A549 (cell line): ENCODE measurements around the gene FER.
"Not testable (repeated sequence)": the region's sequence is repeated elsewhere in the genome, so short reads cannot be mapped to it uniquely, and the experiment has no call there.

Source experiments
- CEBPB ChIP-seq, 2 experiments: fragments of >200 bp in 1 of 2; sonication (Bioruptor Twin) in 1 of 2; formaldehyde crosslinking in 1 of 2; IDR thresholded peaks; 2 replicates each; pipeline ENCODE4 v1.6.1; 2012 to 2016
- CHD4 ChIP-seq: fragments of 200-600 bp; sonication (generic); IDR thresholded peaks from 2 replicates; pipeline ENCODE4 v1.6.1; 2016; ENCODE audit warnings: antibody characterized with exemption, mild to moderate bottlenecking, borderline replicate concordance
- EP300 ChIP-seq, 2 experiments: fragments of >200 bp; sonication (Bioruptor Twin); formaldehyde crosslinking; IDR thresholded peaks; 2 replicates in 1 of 2; 3 replicates in 1 of 2; pipeline ENCODE4 v1.6.1; 2016 to 2017
- ESRRA ChIP-seq: fragments of 150-350 bp; IDR thresholded peaks from 2 replicates; pipeline ENCODE4 v1.6.1; 2014; ENCODE audit warnings: mild to moderate bottlenecking, low read length, borderline replicate concordance
- HOXA7 ChIP-seq: fragments of 250-450 bp; sonication (Bioruptor Pico); IDR thresholded peaks from 2 replicates; pipeline ENCODE4 v1.5.0; 2020; ENCODE audit warnings: mild to moderate bottlenecking, moderate library complexity
- KDM5A ChIP-seq: fragments of 200-600 bp; sonication (generic); IDR thresholded peaks from 2 replicates; pipeline ENCODE4 v1.6.1; 2016; ENCODE audit warnings: antibody characterized with exemption, mild to moderate bottlenecking
- MAZ ChIP-seq: fragments of 150-350 bp; IDR thresholded peaks from 2 replicates; pipeline ENCODE4 v1.6.1; 2014; ENCODE audit warnings: antibody characterized with exemption, low read depth, low read length, borderline replicate concordance
- MYC ChIP-seq: IDR thresholded peaks from 2 replicates; pipeline ENCODE4 v1.6.1; 2012; ENCODE audit warnings: mild to moderate bottlenecking, inconsistent platforms, low read length, improper control_type of control experiment, borderline replicate concordance
- POLR2A ChIP-seq: IDR thresholded peaks from 2 replicates; pipeline ENCODE4 v1.6.1; 2012; ENCODE audit warnings: mild to moderate bottlenecking, low read length
- RNF2 ChIP-seq: fragments of 200-600 bp; sonication (generic); IDR thresholded peaks from 2 replicates; pipeline ENCODE4 v1.6.1; 2016; ENCODE audit warnings: low read depth, mild to moderate bottlenecking, antibody characterized with exemption, moderate library complexity, borderline replicate concordance
- TF ChIP-seq, protein P1 (sequence below): fragments of >200 bp; sonication (Bioruptor Twin); formaldehyde crosslinking; IDR thresholded peaks from 3 replicates; pipeline ENCODE4 v1.5.1; 2016

DNA sequence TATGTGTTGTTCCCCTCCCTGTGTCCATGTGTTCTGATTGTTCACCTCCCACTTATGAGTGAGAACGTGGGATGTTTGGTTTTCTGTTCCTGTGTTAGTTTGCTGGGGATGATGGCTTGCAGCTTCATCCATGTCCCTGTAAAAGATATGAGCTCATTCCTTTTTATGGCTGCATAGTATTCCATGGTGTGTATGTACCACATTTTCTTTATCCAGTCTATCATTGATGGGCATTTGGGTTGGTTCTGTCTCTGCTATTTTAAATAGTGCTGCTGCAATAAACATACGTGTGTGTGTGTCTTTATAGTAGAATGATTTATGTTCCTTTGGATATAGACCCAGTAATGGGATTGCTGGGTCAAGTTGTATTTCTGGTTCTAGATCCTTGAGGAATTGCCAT lies 26.4 kb downstream of the FER start:
- TF ChIP-seq, protein P1, sequence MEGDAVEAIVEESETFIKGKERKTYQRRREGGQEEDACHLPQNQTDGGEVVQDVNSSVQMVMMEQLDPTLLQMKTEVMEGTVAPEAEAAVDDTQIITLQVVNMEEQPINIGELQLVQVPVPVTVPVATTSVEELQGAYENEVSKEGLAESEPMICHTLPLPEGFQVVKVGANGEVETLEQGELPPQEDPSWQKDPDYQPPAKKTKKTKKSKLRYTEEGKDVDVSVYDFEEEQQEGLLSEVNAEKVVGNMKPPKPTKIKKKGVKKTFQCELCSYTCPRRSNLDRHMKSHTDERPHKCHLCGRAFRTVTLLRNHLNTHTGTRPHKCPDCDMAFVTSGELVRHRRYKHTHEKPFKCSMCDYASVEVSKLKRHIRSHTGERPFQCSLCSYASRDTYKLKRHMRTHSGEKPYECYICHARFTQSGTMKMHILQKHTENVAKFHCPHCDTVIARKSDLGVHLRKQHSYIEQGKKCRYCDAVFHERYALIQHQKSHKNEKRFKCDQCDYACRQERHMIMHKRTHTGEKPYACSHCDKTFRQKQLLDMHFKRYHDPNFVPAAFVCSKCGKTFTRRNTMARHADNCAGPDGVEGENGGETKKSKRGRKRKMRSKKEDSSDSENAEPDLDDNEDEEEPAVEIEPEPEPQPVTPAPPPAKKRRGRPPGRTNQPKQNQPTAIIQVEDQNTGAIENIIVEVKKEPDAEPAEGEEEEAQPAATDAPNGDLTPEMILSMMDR = not testable (repeated sequence)
- not testable (repeated sequence) for TF ChIP-seq RNF2; KDM5A; POLR2A; ESRRA; EP300 (IDR thresholded peaks at IDR 0.05); MYC; CEBPB (IDR thresholded peaks at IDR 0.05); HOXA7 (CRISPR knock-in tag); CHD4; MAZ
